GM04503 (cell line): ENCODE measurements around the gene ADAMTSL5.

ENCODE experiments used
- DNase-seq: peaks from one replicate; pipeline ENCODE4 v3.0.0-alpha.2; 2012; ENCODE audit warnings: low read depth

ADAMTSL5 gene

DNA sequence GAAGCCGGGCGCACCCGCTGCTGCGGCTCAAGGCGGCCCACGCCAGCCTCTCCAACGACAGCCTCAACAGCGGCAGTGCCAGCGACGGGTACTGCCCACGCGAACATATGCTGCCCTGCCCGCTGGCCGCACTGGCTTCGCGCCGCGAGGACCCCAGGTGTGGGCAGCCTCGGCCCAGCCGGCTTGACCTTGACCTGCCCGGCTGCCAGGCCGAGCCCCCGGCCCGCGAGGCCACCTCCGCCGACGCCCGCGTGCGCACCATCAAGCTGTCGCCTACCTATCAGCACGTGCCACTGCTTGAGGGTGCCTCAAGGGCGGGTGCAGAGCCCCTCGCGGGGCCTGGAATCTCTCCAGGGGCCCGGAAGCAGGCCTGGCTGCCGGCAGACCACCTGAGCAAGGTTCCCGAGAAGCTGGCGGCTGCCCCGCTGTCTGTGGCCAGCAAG, 46.8 kb downstream of the ADAMTSL5 start:
- DNase-seq: no peak

DNA sequence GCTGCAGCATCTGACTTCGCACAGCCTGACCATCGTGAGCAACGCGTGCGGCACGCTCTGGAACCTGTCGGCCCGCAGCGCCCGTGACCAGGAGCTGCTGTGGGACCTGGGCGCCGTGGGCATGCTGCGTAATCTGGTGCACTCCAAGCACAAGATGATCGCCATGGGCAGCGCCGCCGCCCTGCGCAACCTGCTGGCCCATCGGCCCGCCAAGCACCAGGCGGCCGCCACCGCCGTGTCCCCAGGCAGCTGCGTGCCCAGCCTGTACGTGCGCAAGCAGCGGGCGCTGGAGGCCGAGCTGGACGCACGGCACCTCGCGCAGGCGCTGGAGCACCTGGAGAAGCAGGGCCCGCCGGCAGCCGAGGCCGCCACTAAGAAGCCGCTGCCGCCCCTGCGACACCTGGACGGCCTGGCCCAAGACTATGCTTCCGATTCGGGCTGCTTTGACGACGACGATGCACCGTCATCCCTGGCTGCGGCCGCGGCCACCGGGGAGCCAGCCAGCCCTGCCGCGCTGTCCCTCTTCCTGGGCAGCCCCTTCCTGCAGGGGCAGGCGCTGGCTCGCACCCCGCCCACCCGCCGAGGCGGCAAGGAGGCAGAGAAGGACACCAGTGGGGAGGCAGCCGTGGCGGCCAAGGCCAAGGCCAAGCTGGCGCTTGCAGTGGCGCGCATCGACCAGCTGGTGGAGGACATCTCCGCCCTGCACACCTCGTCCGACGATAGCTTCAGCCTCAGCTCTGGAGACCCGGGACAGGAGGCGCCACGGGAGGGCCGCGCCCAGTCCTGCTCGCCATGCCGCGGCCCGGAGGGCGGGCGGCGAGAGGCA, 47.4 kb downstream of the ADAMTSL5 start:
- DNase-seq: no peak

- no peak for DNase-seq
Measured at GRCh38 chr19:1461862-1462261, 51.0 kb downstream of the ADAMTSL5 start.

DNA sequence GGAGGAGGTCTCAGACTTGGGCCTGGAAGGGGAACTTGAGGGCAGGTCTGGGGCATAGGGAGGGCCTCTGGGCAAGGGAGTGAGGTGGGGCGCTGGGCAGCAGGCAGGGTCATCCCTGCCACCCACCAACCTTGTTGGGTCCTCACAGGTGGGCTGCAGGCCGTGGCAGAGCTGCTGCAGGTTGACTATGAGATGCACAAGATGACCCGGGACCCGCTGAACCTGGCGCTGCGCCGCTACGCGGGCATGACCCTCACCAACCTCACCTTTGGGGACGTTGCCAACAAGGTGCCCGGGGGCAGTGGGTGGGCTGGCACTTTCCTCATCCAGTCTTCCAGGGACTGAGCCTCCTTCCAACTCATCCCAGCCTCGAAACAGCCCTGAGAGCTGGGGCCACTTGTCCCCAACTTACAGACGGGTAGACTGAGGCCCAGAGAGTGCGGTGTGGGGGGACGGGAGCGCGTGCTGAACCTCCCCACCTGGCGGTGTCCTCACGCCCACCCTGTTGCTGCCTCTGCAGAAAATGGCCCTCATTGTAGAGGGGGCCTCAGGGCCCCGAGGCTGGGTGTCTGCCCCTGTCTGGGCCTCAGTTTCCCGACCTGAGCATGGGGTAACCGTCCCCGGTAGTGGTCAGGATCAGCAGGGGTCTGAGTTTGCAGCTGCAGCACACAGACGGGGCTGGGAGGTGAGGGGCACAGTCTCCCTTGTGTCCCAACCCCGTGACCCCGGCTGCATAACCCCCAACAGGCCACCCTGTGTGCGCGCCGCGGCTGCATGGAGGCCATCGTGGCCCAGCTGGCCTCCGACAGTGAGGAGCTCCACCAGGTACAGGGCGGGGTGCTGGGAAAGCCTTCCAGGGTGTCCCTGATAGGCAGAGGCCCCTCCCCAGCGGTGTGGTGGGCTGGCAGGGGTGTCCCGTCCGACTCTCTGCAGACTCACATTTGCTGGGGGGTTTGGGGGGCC, 52.5 kb downstream of the ADAMTSL5 start:
- DNase-seq: no peak

- no peak for DNase-seq
Measured at GRCh38 chr19:1459479-1459878, 53.3 kb downstream of the ADAMTSL5 start.

DNA sequence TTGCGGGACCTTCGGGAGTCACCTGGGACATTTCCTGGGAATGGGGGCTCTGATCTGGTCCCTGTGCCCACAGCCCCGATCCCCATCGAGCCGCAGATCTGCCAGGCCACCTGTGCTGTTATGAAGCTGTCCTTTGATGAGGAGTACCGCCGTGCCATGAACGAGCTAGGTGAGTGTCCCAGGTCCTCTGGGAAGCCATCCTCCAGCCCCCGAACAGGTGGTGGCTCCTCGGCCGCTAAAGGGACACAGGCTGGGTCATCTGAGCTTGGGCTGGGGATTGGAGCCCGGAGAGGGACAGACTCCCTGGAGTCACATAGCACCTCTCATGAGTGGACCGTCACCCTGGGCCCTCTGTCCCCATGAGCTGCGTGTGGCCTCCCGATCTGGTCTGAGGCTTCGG, 54.9 kb downstream of the ADAMTSL5 start:
- DNase-seq: no peak

DNA sequence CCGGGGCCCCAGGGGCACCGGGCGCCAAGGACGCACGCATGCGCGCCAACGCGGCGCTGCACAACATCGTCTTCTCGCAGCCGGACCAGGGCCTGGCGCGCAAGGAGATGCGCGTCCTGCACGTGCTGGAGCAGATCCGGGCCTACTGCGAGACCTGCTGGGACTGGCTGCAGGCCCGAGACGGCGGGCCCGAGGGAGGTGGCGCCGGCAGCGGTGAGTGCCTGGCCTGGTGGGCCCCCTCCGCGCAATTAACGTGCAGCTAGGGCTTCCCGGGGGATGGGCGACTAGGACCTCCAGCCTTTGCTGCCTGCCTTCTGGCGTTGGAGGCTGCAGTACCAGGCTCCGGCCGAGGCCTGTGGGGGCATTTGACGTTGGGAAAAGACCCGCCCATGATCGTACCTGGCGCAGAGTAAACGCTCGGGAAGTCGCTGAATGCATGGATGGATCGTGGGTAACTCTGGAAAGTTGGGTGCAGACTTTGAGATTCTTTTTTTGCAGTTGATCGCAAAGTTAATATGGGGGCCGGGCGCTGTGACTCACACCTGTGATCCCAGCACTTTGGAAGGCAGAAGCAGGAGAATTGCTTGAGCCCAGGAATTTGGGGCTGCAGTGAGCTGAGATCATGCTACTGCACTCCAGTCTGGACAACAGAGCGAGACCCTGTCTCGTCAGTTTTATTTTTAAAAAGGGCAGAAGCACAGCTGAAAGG, 55.6 kb downstream of the ADAMTSL5 start:
- no peak for DNase-seq

GRCh38 chr19:1456121-1456900, 56.5 kb downstream of the ADAMTSL5 start:
- no peak for DNase-seq

DNA sequence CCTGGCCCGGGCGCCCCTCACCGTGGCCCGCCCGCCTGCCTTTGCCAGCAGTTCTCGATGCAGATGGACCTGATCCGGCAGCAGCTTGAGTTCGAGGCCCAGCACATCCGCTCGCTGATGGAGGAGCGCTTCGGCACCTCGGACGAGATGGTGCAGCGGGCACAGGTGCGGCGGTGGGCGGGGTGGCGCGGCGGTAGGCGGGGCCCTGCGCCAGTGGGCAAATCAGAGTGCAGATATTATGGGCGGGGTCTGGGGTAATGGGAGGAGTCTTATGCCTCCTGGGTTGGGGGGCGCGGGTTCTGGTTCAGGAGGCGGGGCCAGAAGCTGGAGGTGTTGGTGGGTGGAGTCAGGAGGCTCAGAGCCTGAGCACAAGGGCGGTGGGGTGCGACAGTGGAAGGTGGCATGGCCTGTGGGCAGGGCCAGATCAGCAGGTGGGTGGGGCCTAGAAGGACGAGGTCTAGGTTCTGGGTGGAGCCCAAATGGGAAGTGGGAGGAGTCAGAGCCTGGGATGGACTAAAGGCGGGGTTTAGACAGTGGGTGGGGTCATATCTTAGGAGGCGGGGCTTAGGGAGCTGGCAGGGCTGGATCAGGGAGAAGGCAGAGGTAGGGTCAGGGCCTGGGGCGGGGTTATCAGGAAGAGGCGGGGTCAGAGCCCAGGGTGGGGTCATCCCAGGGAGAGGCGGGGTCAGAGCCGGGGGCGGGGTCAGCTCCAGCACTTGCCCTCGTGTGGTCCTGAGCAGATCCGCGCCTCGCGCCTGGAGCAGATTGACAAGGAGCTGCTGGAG, 57.3 kb downstream of the ADAMTSL5 start:
- no peak for DNase-seq
